ENCODE data around the gene ZNF496.
"Not testable (repeated sequence)": the region's sequence is repeated elsewhere in the genome, so short reads cannot be mapped to it uniquely, and the experiment has no call there.

ZNF496 gene

DNA sequence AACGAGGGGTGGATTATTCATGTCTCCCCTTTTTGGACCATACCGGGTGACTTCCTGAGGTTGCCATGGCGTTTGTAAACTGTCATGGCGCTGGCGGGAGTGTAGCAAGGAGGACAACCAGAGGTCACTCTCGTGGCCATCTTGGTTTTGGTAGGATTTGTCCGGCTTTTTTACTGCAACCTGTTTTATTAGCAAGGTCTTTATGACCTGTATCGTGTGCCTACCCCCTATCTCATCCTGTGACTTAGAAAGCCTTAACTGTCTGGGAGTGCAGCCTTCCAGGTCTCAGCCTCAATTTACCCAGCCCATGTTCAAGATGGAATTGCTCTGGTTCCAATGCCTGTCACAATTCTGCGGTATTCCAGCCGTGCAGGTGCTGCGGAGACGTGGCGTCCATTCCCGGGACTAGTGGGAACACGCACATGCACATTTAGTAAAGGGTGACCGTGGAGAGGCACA lies 40.2 kb upstream of the ZNF496 start:
- DNase-seq (ENCODE audit: low read depth): no peak

DNA sequence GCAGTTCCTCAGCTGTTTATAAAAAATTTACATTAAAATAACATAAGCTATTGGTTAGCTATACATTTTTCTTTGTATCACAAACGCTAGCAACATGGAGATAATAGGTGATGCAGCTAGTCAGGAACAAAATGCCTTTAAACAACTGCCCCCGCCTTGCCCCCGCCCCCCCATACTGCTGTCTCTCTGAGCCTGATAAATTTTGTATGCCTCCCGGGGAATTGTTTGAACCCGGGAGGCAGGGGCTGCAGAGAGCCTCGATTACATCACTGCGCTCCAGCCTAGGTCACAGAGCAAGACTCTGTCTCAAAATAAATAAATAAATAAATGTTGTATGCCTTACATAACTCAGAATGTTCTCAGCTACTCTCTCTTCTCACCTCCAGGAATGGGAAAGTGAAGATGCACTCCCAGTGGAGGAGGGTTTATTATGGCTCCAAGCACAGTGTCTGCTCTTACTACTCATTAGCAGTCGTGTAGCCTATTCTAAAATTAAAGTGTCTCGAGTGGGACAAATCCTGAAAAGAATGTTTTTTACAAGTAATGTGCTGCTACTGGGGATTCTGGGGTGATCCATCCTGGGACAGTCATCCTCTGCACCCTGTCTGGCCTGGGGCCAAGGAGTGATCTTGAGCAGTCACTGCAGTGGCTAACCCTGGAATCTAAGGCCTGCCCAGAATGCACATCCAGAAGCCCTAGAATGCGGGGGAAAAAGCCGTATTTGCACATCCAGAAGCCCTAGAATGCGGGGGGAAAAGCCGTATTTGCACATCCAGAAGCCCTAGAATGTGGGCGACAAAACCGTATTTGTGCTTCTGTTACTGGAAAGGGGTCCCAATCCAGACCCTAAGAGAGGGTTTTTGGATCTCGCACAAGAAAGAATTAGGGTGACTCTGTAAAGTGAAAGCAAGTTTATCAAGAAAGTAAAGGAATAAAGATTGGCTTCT lies 39.4 kb upstream of the ZNF496 start:
- TF ChIP-seq, protein P1, sequence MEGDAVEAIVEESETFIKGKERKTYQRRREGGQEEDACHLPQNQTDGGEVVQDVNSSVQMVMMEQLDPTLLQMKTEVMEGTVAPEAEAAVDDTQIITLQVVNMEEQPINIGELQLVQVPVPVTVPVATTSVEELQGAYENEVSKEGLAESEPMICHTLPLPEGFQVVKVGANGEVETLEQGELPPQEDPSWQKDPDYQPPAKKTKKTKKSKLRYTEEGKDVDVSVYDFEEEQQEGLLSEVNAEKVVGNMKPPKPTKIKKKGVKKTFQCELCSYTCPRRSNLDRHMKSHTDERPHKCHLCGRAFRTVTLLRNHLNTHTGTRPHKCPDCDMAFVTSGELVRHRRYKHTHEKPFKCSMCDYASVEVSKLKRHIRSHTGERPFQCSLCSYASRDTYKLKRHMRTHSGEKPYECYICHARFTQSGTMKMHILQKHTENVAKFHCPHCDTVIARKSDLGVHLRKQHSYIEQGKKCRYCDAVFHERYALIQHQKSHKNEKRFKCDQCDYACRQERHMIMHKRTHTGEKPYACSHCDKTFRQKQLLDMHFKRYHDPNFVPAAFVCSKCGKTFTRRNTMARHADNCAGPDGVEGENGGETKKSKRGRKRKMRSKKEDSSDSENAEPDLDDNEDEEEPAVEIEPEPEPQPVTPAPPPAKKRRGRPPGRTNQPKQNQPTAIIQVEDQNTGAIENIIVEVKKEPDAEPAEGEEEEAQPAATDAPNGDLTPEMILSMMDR (IDR thresholded peaks at IDR 0.05; ENCODE audit: low read depth, low read length, missing control alignments): no peak
- H3K4me3 ChIP-seq (ENCODE audit: low read depth, low read length): no peak overlapping the region
- DNase-seq (ENCODE audit: low read depth): no peak
- in situ Hi-C loops (cut with HindIII; ENCODE audit: low sequenced_read_pairs): no loop called here

More for the DNA sequence above, 40.2 kb upstream of the ZNF496 start:
- TF ChIP-seq, protein P1 (IDR thresholded peaks at IDR 0.05; ENCODE audit: low read depth, low read length, missing control alignments): no peak
- H3K4me3 ChIP-seq (ENCODE audit: low read depth, low read length): no peak overlapping the region
- in situ Hi-C loops (cut with HindIII; ENCODE audit: low sequenced_read_pairs): no loop called here

DNA sequence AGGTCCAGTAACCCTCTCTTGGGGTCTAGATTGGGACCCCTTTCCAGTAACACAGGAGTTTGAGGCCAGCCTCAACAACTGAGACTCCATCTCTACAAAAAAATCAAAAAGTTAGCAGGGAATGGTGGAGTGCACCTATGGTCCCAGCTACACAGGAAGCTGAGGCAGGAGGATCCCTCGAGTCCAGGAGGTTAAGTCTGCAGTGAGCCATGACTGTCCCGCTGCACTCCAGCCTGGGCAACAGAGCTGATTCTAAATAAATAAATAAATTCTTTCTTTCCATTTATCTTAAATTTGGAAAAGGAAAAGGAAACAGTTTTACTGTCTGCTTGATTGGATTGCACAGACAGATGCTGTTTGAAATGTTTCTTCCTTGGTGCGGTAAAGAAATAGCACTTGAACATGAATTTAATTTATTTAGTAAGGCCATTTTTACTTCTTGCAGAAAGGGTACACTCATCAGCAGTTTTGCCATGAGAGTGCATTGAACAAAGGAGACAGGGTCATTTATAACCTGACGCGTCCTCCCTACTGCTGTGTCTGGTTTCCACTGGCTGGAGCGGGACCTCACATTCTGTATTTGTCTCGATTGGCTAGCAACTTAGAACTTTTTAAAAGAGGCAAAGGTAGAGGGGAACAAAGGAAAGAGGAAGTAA lies 37.0 kb upstream of the ZNF496 start:
- DNase-seq (ENCODE audit: low read depth): no peak
- no peak overlapping the region for H3K4me3 ChIP-seq (ENCODE audit: low read depth, low read length)
- in situ Hi-C loops (cut with HindIII; ENCODE audit: low sequenced_read_pairs): no loop called here
- TF ChIP-seq, protein P1 (IDR thresholded peaks at IDR 0.05; ENCODE audit: low read depth, low read length, missing control alignments): no peak

DNA sequence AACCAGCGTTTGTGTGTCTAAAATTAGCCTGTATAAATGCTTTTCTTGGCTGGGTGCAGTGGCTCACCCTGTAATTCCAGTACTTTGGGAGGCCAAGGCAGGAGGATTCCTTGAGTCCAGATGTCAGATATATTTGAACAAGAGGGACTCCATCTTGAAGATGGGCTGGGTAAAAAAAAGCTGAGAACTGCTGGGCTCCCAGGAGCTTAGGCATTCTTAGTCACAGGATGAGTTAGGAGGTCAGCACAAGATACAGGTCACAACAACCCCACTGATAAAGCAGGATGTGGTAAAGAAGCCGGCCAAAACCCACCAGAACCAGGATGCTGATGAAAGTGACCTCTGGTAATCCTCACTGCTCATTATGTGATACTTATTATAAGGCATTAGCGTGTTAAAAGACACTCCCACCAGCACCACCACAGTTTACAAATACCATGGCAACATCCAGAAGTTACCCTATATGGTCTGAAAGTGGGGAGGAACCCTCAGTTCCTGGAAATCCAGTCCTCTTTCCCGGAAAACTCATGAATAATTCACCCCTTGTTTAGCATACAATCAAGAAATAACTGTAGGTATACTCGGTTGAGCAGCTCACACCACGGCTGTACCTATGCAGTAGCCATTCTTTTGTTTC lies 36.2 kb upstream of the ZNF496 start:
- in situ Hi-C loops (cut with HindIII; ENCODE audit: low sequenced_read_pairs): no loop called here

DNA sequence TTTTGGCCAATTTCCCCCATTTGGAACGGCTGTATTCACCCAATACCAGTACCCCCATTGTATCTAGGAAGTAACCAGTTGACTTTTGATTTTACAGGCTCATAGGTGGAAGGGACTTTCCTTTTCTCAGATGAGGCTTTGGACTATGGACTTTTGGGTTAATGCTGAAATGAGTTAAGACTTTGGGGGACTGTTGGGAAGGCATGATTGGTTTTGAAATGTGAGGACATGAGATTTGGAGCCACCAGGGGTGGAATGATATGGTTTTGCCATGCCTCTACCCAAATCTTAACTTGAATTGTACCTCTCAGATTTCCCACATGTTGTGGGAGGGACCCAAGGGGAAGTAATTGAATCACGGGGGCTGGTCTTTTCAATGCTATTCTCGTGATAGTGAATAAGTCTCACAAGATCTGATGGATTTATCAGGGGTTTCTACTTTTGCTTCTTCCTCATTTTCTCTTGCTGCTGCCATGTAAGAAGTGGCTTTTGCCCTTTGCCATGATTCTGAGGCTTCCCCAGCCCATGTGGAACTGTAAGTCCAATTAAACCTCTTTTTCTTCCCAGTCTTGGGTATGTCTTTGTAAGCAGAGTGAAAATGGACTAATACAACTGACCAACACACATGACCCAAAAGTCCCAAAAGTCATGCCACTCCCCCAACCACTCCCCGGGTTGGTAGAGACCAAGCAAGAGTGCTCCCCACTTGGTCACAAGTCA lies 35.4 kb upstream of the ZNF496 start:
- DNase-seq (ENCODE audit: low read depth): no peak
- no peak overlapping the region for H3K4me3 ChIP-seq (ENCODE audit: low read depth, low read length)
- in situ Hi-C loops (cut with HindIII; ENCODE audit: low sequenced_read_pairs): no loop called here
- TF ChIP-seq, protein P1 (IDR thresholded peaks at IDR 0.05; ENCODE audit: low read depth, low read length, missing control alignments): no peak

More for the DNA sequence above, 36.2 kb upstream of the ZNF496 start:
- TF ChIP-seq, protein P1 (IDR thresholded peaks at IDR 0.05; ENCODE audit: low read depth, low read length, missing control alignments): no peak
- peak; percentile 8 for DNase-seq (ENCODE audit: low read depth)
- H3K4me3 ChIP-seq (ENCODE audit: low read depth, low read length): no peak overlapping the region

DNA sequence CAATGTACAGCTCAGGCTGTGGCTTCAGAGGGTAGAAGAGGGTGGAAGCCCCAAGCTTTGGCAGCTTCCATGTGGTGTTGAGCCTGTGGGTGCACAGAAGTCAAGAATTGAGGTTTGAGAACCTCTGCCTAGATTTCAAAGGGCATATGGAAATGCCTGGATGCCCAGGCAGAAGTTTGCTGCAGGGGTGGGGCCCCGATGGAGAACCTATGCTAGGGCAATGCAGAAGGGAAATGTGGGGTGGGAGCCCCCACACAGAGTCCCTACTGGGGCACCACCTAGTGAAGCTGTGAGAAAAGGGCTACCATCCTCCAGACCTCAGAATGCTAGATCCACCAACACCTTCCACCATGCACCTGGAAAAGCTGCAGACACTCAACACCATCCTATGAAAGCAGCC lies 34.7 kb upstream of the ZNF496 start:
- in situ Hi-C loops (cut with HindIII; ENCODE audit: low sequenced_read_pairs); DNase-seq (ENCODE audit: low read depth); H3K4me3 ChIP-seq (ENCODE audit: low read depth, low read length): not testable (repeated sequence)

Data from astrocyte of the cerebellum (primary cell).